PC-9 (cell line): Measurements from ENCODE around the gene LALBA. TPM values are rescaled to one million over a fixed set of nuclear protein-coding genes. Genes with fewer than 3 reads are reported as not detected.
A peak's percentile ranks its signal among the peaks of the same experiment; 100 is the strongest.
"Not testable (repeated sequence)": the region's sequence is repeated elsewhere in the genome, so short reads cannot be mapped to it uniquely, and the experiment has no call there.

Experiments
- BruUV-seq: library from RNA; stranded (reverse); fragments of 400-500 nt; replicated peaks from 2 replicates; lab custom pipeline; 2021; lab: Mats Ljungman, UMichigan
- CTCF ChIA-PET: fragments of 300-600 bp; sonication (Branson Sonifier 250); formaldehyde crosslinking; loops from one replicate; lab custom pipeline; 2022; ENCODE audit warnings: antibody characterized with exemption; lab: Charles Lee
- POLR2A ChIA-PET: fragments of 300-600 bp; sonication (Branson Sonifier 250); formaldehyde crosslinking; loops from one replicate; lab custom pipeline; 2022; ENCODE audit warnings: antibody characterized with exemption; ENCODE audit not compliant: unreplicated experiment; lab: Charles Lee
- DNase-seq, 2 experiments: peaks; one replicate each; pipeline versions ENCODE4 v3.0.0 to v3.0.0-alpha.2; 2015 to 2022; ENCODE audit warnings: mixed read lengths in 1 of 2
- H2AFZ ChIP-seq: fragments of 200-600 bp; sonication (generic); 2 replicates; pipeline ENCODE4 v1.8.1; 2017; ENCODE audit warnings: antibody characterized with exemption
- H3F3A ChIP-seq: fragments of 200-600 bp; sonication (generic); 2 replicates; pipeline ENCODE4 v1.8.1; 2017; ENCODE audit warnings: antibody characterized with exemption, mild to moderate bottlenecking, low read depth; ENCODE audit not compliant: insufficient read depth
- H3K27ac ChIP-seq: fragments of 200-600 bp; sonication (generic); 2 replicates; pipeline ENCODE4 v1.6.1; 2016; ENCODE audit warnings: mixed run types
- H3K27me3 ChIP-seq: fragments of 200-600 bp; sonication (generic); 2 replicates; pipeline ENCODE4 v1.6.1; 2016; ENCODE audit warnings: low read depth, mixed run types; ENCODE audit not compliant: insufficient read depth
- H3K36me3 ChIP-seq: fragments of 200-600 bp; sonication (generic); 2 replicates; pipeline ENCODE4 v1.6.1; 2016; ENCODE audit warnings: low read depth, mixed run types
- H3K4me1 ChIP-seq: fragments of 200-600 bp; sonication (generic); replicated peaks from 2 replicates; pipeline ENCODE4 v1.6.1; 2016; ENCODE audit warnings: mixed run types; ENCODE audit not compliant: insufficient read depth
- H3K4me2 ChIP-seq: fragments of 200-600 bp; sonication (generic); 2 replicates; pipeline ENCODE4 v1.6.1; 2017; ENCODE audit warnings: mixed run types
- H3K4me3 ChIP-seq: fragments of 200-600 bp; sonication (generic); 2 replicates; pipeline ENCODE4 v1.6.1; 2016; ENCODE audit warnings: mixed run types
- H3K79me2 ChIP-seq: fragments of 200-600 bp; sonication (generic); 2 replicates; pipeline ENCODE4 v1.6.1; 2017; ENCODE audit warnings: low read depth, mixed run types
- H3K9me2 ChIP-seq: fragments of 200-600 bp; sonication (generic); 2 replicates; pipeline ENCODE4 v1.8.1; 2017; ENCODE audit warnings: mild to moderate bottlenecking; ENCODE audit not compliant: insufficient read depth
- H3K9me3 ChIP-seq: fragments of 200-600 bp; sonication (generic); 2 replicates; pipeline ENCODE4 v1.8.1; 2016; ENCODE audit warnings: low read depth; ENCODE audit not compliant: insufficient read depth
- H4K20me1 ChIP-seq: fragments of 200-600 bp; sonication (generic); 2 replicates; pipeline ENCODE4 v1.8.1; 2017; ENCODE audit not compliant: insufficient read depth
- EZH2 ChIP-seq: fragments of 200-600 bp; sonication (generic); IDR thresholded peaks from 2 replicates; pipeline ENCODE4 v1.8.0; 2017; ENCODE audit warnings: antibody characterized with exemption, low read depth
- intact Hi-C: fragments of 100-400 bp; cut with micrococcal nuclease; formaldehyde crosslinking; loops from one replicate; pipeline ENCODE4 v1.10.0; 2022; ENCODE audit not compliant: unreplicated experiment
- total RNA-seq: library from RNA; stranded (reverse); gene quantifications from 2 replicates; pipeline ENCODE4 v1.2.3, GENCODE V29; 2021
- TF ChIP-seq, protein P1 (sequence below): fragments of 200-600 bp; sonication (generic); conservative IDR thresholded peaks from 2 replicates; pipeline ENCODE4 v1.6.1; 2017; ENCODE audit warnings: mixed run types, antibody characterized with exemption, mild to moderate bottlenecking, moderate library complexity

LALBA gene
- total RNA-seq, 1 experiment from 2014 or later = not detected

GRCh38 chr12:48567731-48568130, 2.1 kb downstream of the LALBA start:
- H4K20me1 ChIP-seq = no peaks in the 10 kb centered on the region
- H3K79me2 ChIP-seq = no peaks in the 10 kb centered on the region
- H2AFZ ChIP-seq = no peak overlapping the region
- H3F3A ChIP-seq = no peaks in the 10 kb centered on the region
- CTCF ChIA-PET = interaction anchor here (0.6 kb wide), 1 partner anchor 13 kb away, joined by 3 read pairs; no protein-coding TSS in a partner anchor
- H3K36me3 ChIP-seq = no peaks in the 10 kb centered on the region
- H3K4me2 ChIP-seq = no peak overlapping the region
- H3K9me3 ChIP-seq = no peaks in the 10 kb centered on the region
- BruUV-seq = no TSS peak
- intact Hi-C loops = no loop called here
- H3K4me1 ChIP-seq = no peaks in the 10 kb centered on the region
- H3K4me3 ChIP-seq = no peak overlapping the region
- DNase-seq = no peak
- no peak overlapping the region for H3K27ac ChIP-seq
- H3K9me2 ChIP-seq = no peaks in the 10 kb centered on the region
- POLR2A ChIA-PET = no interaction called here
- TF ChIP-seq EZH2 = no peak
- TF ChIP-seq, protein P1, sequence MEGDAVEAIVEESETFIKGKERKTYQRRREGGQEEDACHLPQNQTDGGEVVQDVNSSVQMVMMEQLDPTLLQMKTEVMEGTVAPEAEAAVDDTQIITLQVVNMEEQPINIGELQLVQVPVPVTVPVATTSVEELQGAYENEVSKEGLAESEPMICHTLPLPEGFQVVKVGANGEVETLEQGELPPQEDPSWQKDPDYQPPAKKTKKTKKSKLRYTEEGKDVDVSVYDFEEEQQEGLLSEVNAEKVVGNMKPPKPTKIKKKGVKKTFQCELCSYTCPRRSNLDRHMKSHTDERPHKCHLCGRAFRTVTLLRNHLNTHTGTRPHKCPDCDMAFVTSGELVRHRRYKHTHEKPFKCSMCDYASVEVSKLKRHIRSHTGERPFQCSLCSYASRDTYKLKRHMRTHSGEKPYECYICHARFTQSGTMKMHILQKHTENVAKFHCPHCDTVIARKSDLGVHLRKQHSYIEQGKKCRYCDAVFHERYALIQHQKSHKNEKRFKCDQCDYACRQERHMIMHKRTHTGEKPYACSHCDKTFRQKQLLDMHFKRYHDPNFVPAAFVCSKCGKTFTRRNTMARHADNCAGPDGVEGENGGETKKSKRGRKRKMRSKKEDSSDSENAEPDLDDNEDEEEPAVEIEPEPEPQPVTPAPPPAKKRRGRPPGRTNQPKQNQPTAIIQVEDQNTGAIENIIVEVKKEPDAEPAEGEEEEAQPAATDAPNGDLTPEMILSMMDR = no peak
- peaks cover 87% of the 10 kb centered on the region for H3K27me3 ChIP-seq

GRCh38 chr12:48557919-48558318, 11.9 kb downstream of the LALBA start:
- H2AFZ ChIP-seq = no peak overlapping the region
- BruUV-seq = no TSS peak
- H3K27me3 ChIP-seq = peaks cover 18% of the 10 kb centered on the region
- no peak for DNase-seq
- TF ChIP-seq, protein P1 = no peak
- TF ChIP-seq EZH2 = no peak
- H3K9me3 ChIP-seq = no peaks in the 10 kb centered on the region
- no peaks in the 10 kb centered on the region for H3K9me2 ChIP-seq
- no peaks in the 10 kb centered on the region for H3K79me2 ChIP-seq
- H4K20me1 ChIP-seq = no peaks in the 10 kb centered on the region
- POLR2A ChIA-PET = no interaction called here
- no peak overlapping the region for H3K4me2 ChIP-seq
- H3F3A ChIP-seq = no peaks in the 10 kb centered on the region
- no peaks in the 10 kb centered on the region for H3K4me1 ChIP-seq
- CTCF ChIA-PET = no interaction called here
- intact Hi-C loops = no loop called here
- no peak overlapping the region for H3K27ac ChIP-seq
- no peaks in the 10 kb centered on the region for H3K36me3 ChIP-seq
- H3K4me3 ChIP-seq = no peak overlapping the region

- Histone ChIP-seq H3K36me3 (no peaks in the 10 kb centered on the region), H3K27ac (no peak overlapping the region), H3K9me3 (no peaks in the 10 kb centered on the region), H3K4me1 (no peaks in the 10 kb centered on the region), H3K9me2 (no peaks in the 10 kb centered on the region), H3F3A (no peaks in the 10 kb centered on the region), H3K4me3 (no peak overlapping the region), H3K79me2 (no peaks in the 10 kb centered on the region), H2AFZ (no peak overlapping the region), H4K20me1 (no peaks in the 10 kb centered on the region), H3K27me3 (peaks cover 14% of the 10 kb centered on the region), H3K4me2 (no peak overlapping the region)
- no peak for DNase-seq
- ChIA-PET POLR2A (no interaction called here), CTCF (no interaction called here)
- TF ChIP-seq, protein P1 = no peak
- TF ChIP-seq EZH2 = no peak
- BruUV-seq = no TSS peak
- intact Hi-C loops = no loop called here
Observed at GRCh38 chr12:48556631-48557030, 13.2 kb downstream of the LALBA start.

- H3K27ac ChIP-seq, H4K20me1 ChIP-seq, intact Hi-C loops, BruUV-seq, H3K9me2 ChIP-seq, H3K79me2 ChIP-seq, CTCF ChIA-PET, H2AFZ ChIP-seq, POLR2A ChIA-PET, H3K36me3 ChIP-seq, H3K9me3 ChIP-seq, H3K27me3 ChIP-seq, H3K4me1 ChIP-seq, H3F3A ChIP-seq: not testable (repeated sequence)
- peak in 1 of 2 experiments; percentile 5 for DNase-seq
- Histone ChIP-seq H3K4me2 (peak overlapping the region; percentile 71), H3K4me3 (peak overlapping the region; percentile 41; the same call in 1 of the 2 replicates)
Observed at GRCh38 chr12:48553666-48554343, 16.0 kb downstream of the LALBA start.

GRCh38 chr12:48551636-48552035, 18.2 kb downstream of the LALBA start:
- H3K27me3 ChIP-seq, intact Hi-C loops, H3K9me2 ChIP-seq, H3F3A ChIP-seq, POLR2A ChIA-PET, H4K20me1 ChIP-seq, H3K9me3 ChIP-seq, H3K4me2 ChIP-seq, H3K4me1 ChIP-seq, H3K79me2 ChIP-seq, DNase-seq, H3K36me3 ChIP-seq, H3K27ac ChIP-seq, H3K4me3 ChIP-seq, H2AFZ ChIP-seq, BruUV-seq, CTCF ChIA-PET: not testable (repeated sequence)
